Caco-2 (cell line): ENCODE results near the gene RPL9. TPM values are rescaled to one million over a fixed set of nuclear protein-coding genes. Genes with fewer than 3 reads are reported as not detected.

Experiments
- BruUV-seq: library from RNA; stranded (reverse); fragments of 400-500 nt; replicated peaks from 2 replicates; lab custom pipeline; 2021; lab: Mats Ljungman, UMichigan
- CTCF ChIA-PET: fragments of 300-600 bp; sonication (Branson Sonifier 250); formaldehyde crosslinking; loops from one replicate; lab custom pipeline; 2022; ENCODE audit warnings: antibody characterized with exemption; lab: Charles Lee
- POLR2A ChIA-PET: fragments of 300-600 bp; sonication (Branson Sonifier 250); formaldehyde crosslinking; loops from one replicate; lab custom pipeline; 2022; ENCODE audit warnings: antibody characterized with exemption; lab: Charles Lee
- DNase-seq, 2 experiments: peaks; one replicate each; pipeline versions ENCODE4 v3.0.0 to v3.0.0-alpha.2; 2020 to 2022
- H3K27me3 ChIP-seq: replicated peaks from 2 replicates; pipeline ENCODE4 v1.6.0; 2011; ENCODE audit warnings: low read length; ENCODE audit not compliant: control insufficient read depth, insufficient read depth
- H3K36me3 ChIP-seq: 2 replicates; pipeline ENCODE4 v1.5.1; 2011; ENCODE audit warnings: low read length; ENCODE audit not compliant: control insufficient read depth, insufficient read depth
- H3K4me1 ChIP-seq: fragments of 250-450 bp; sonication (Bioruptor Pico); 2 replicates; pipeline ENCODE4 v1.5.1; 2020; ENCODE audit warnings: mild to moderate bottlenecking
- H3K4me3 ChIP-seq: 2 replicates; pipeline ENCODE4 v1.5.1; 2011; ENCODE audit warnings: low read depth, mild to moderate bottlenecking, control low read depth, low read length
- H3K9me3 ChIP-seq: fragments of 250-450 bp; sonication (Bioruptor Pico); 2 replicates; pipeline ENCODE4 v1.5.1; 2020; ENCODE audit warnings: mild to moderate bottlenecking, moderate library complexity
- H3K27ac Mint-ChIP-seq: one replicate; pipeline ENCODE4 v1.8.0; 2022; ENCODE audit warnings: mixed read lengths; ENCODE audit not compliant: unreplicated experiment
- H3K27me3 Mint-ChIP-seq: one replicate; pipeline ENCODE4 v1.8.0; 2022; ENCODE audit warnings: mixed read lengths; ENCODE audit not compliant: insufficient read depth, unreplicated experiment
- H3K36me3 Mint-ChIP-seq: one replicate; pipeline ENCODE4 v1.8.0; 2022; ENCODE audit warnings: mild to moderate bottlenecking, mixed read lengths; ENCODE audit not compliant: insufficient read depth, unreplicated experiment
- H3K4me1 Mint-ChIP-seq: one replicate; pipeline ENCODE4 v1.8.0; 2022; ENCODE audit warnings: low read depth, mixed read lengths; ENCODE audit not compliant: unreplicated experiment
- H3K4me3 Mint-ChIP-seq: one replicate; pipeline ENCODE4 v1.8.0; 2022; ENCODE audit warnings: mild to moderate bottlenecking, moderate library complexity, mixed read lengths; ENCODE audit not compliant: unreplicated experiment
- H3K9me3 Mint-ChIP-seq: one replicate; pipeline ENCODE4 v1.8.0; 2022; ENCODE audit warnings: mixed read lengths; ENCODE audit not compliant: unreplicated experiment
- CTCF ChIP-seq, 2 experiments: fragments of 200-600 bp in 1 of 2; IDR thresholded peaks; 1 replicate in 1 of 2; 2 replicates in 1 of 2; pipeline versions ENCODE4 v1.5.1 to v1.8.0; 2011 to 2022; ENCODE audit warnings: antibody characterized with exemption in 1 of 2, control low read depth in 1 of 2, inconsistent platforms in 1 of 2, low read depth in 1 of 2, low read length in 1 of 2, mild to moderate bottlenecking in 1 of 2, moderate library complexity in 1 of 2; ENCODE audit not compliant: insufficient read depth in 1 of 2, severe bottlenecking in 1 of 2, unreplicated experiment in 1 of 2
- intact Hi-C: fragments of 100-400 bp; cut with micrococcal nuclease; formaldehyde crosslinking; loops from one replicate; pipeline ENCODE4 v1.10.0; 2022; ENCODE audit not compliant: unreplicated experiment
- total RNA-seq: library from RNA; stranded (reverse); gene quantifications from 2 replicates; pipeline ENCODE4 v1.2.3, GENCODE V29; 2022

RPL9 gene
- total RNA-seq, 1 experiment from 2014 or later, result 976 TPM

GRCh38 chr4:39451423-39452023 is 7.2 kb downstream of the RPL9 start:
- H3K9me3 ChIP-seq, result no peaks in the 10 kb centered on the region
- BruUV-seq, result no TSS peak
- peaks cover 17% of the 10 kb centered on the region for H3K4me1 ChIP-seq
- no peaks in the 10 kb centered on the region for H3K27me3 Mint-ChIP-seq
- no peak overlapping the region for H3K4me3 Mint-ChIP-seq
- POLR2A ChIA-PET, result interaction anchor here (0.5 kb wide), 1 partner anchor 270 kb away, joined by 6 read pairs; no protein-coding TSS in a partner anchor
- H3K27me3 ChIP-seq, result no peaks in the 10 kb centered on the region
- H3K9me3 Mint-ChIP-seq, result no peaks in the 10 kb centered on the region
- H3K4me3 ChIP-seq, result no peak overlapping the region
- intact Hi-C loops, result loop anchor here (5.0 to 10.0 kb wide), 2 partner anchors 84 to 547 kb away; partner anchors contain the start of gene RFC1
- no peak for DNase-seq
- H3K36me3 Mint-ChIP-seq, result peaks cover 92% of the 10 kb centered on the region
- CTCF ChIA-PET, result no interaction called here
- H3K36me3 ChIP-seq, result peaks cover 9% of the 10 kb centered on the region
- peak overlapping the region; percentile 77 for H3K27ac Mint-ChIP-seq
- peaks cover 16% of the 10 kb centered on the region for H3K4me1 Mint-ChIP-seq
- no peak for TF ChIP-seq CTCF (IDR thresholded peaks at IDR 0.05; ENCODE audit: insufficient read depth in 1 of 2, low read depth in 1 of 2, low read length in 1 of 2, severe bottlenecking in 1 of 2, unreplicated experiment in 1 of 2)

GRCh38 chr4:39450618-39451017 is 8.1 kb downstream of the RPL9 start:
- intact Hi-C loops, result loop anchor here (5.0 to 10.0 kb wide), 2 partner anchors 83 to 546 kb away; partner anchors contain the start of gene RFC1
- no peak overlapping the region for H3K4me3 Mint-ChIP-seq
- BruUV-seq, result no TSS peak
- POLR2A ChIA-PET, result no interaction called here
- H3K27me3 Mint-ChIP-seq, result no peaks in the 10 kb centered on the region
- Histone ChIP-seq H3K36me3 (peaks cover 9% of the 10 kb centered on the region), H3K4me3 (no peak overlapping the region), H3K27me3 (no peaks in the 10 kb centered on the region), H3K4me1 (peaks cover 16% of the 10 kb centered on the region), H3K9me3 (no peaks in the 10 kb centered on the region)
- H3K27ac Mint-ChIP-seq, result no peak overlapping the region
- peaks cover 16% of the 10 kb centered on the region for H3K4me1 Mint-ChIP-seq
- peaks cover 88% of the 10 kb centered on the region for H3K36me3 Mint-ChIP-seq
- TF ChIP-seq CTCF (IDR thresholded peaks at IDR 0.05; ENCODE audit: insufficient read depth in 1 of 2, low read depth in 1 of 2, low read length in 1 of 2, severe bottlenecking in 1 of 2, unreplicated experiment in 1 of 2), result no peak
- CTCF ChIA-PET, result no interaction called here
- H3K9me3 Mint-ChIP-seq, result no peaks in the 10 kb centered on the region
- no peak for DNase-seq

- ChIA-PET CTCF (interaction anchor here (1.1 kb wide), 1 partner anchor 19 kb away, joined by 3 read pairs; no protein-coding TSS in a partner anchor), POLR2A (no interaction called here)
- no peaks in the 10 kb centered on the region for H3K36me3 ChIP-seq
- Mint-ChIP-seq H3K27ac (no peak overlapping the region), H3K4me1 (peaks cover 10% of the 10 kb centered on the region), H3K27me3 (no peaks in the 10 kb centered on the region), H3K4me3 (no peak overlapping the region), H3K36me3 (peaks cover 52% of the 10 kb centered on the region), H3K9me3 (no peaks in the 10 kb centered on the region)
- DNase-seq, result no peak
- intact Hi-C loops, result no loop called here
- H3K27me3 ChIP-seq, result no peaks in the 10 kb centered on the region
- TF ChIP-seq CTCF (IDR thresholded peaks at IDR 0.05; ENCODE audit: insufficient read depth in 1 of 2, low read depth in 1 of 2, low read length in 1 of 2, severe bottlenecking in 1 of 2, unreplicated experiment in 1 of 2), result no peak
- H3K9me3 ChIP-seq, result no peaks in the 10 kb centered on the region
- no peak overlapping the region for H3K4me3 ChIP-seq
- BruUV-seq, result no TSS peak
- H3K4me1 ChIP-seq, result peaks cover 9% of the 10 kb centered on the region
Measured at GRCh38 chr4:39446842-39447573, 11.7 kb downstream of the RPL9 start.
